T-helper 1 cell treated with Interleukin-12 subunit alpha and Interleukin-12 subunit beta and Interleukin-4 antibody, amounts not matched to agents 30 μg/mL and 1 μg/mL, for 36 hours (primary cell): ENCODE results near the gene CALN1.

ENCODE experiments used
- H3K27ac Mint-ChIP-seq: one replicate; pipeline ENCODE4 v1.8.0; 2021; ENCODE audit warnings: mild to moderate bottlenecking, mixed read lengths
- H3K27me3 Mint-ChIP-seq: one replicate; pipeline ENCODE4 v1.8.0; 2021; ENCODE audit warnings: low read depth, mixed read lengths
- H3K36me3 Mint-ChIP-seq: one replicate; pipeline ENCODE4 v1.8.0; 2021; ENCODE audit warnings: low read depth, mixed read lengths
- H3K4me1 Mint-ChIP-seq: one replicate; pipeline ENCODE4 v1.8.0; 2021; ENCODE audit warnings: low read depth, mixed read lengths
- H3K4me3 Mint-ChIP-seq: one replicate; pipeline ENCODE4 v1.8.0; 2021; ENCODE audit warnings: mild to moderate bottlenecking, moderate library complexity, mixed read lengths
- H3K9me3 Mint-ChIP-seq: one replicate; pipeline ENCODE4 v1.8.0; 2021; ENCODE audit warnings: mixed read lengths

The CALN1 gene

GRCh38 chr7:71783779-71784178 lies 628.4 kb downstream of the CALN1 start:
- H3K4me3 Mint-ChIP-seq, result no peak overlapping the region
- H3K4me1 Mint-ChIP-seq, result no peaks in the 10 kb centered on the region
- H3K27me3 Mint-ChIP-seq, result no peaks in the 10 kb centered on the region
- no peak overlapping the region for H3K27ac Mint-ChIP-seq
- H3K9me3 Mint-ChIP-seq, result peaks cover 36% of the 10 kb centered on the region
- peaks cover 1% of the 10 kb centered on the region for H3K36me3 Mint-ChIP-seq

GRCh38 chr7:71782051-71782450 lies 630.1 kb downstream of the CALN1 start:
- Mint-ChIP-seq H3K27me3 (no peaks in the 10 kb centered on the region), H3K4me3 (no peak overlapping the region), H3K4me1 (no peaks in the 10 kb centered on the region), H3K9me3 (peaks cover 26% of the 10 kb centered on the region), H3K36me3 (no peaks in the 10 kb centered on the region), H3K27ac (no peak overlapping the region)

GRCh38 chr7:71780282-71780681 lies 631.9 kb downstream of the CALN1 start:
- Mint-ChIP-seq H3K27me3 (no peaks in the 10 kb centered on the region), H3K27ac (no peak overlapping the region), H3K4me1 (no peaks in the 10 kb centered on the region), H3K36me3 (no peaks in the 10 kb centered on the region), H3K4me3 (no peak overlapping the region), H3K9me3 (peaks cover 13% of the 10 kb centered on the region)

- H3K9me3 Mint-ChIP-seq, result peaks cover 6% of the 10 kb centered on the region
- H3K4me3 Mint-ChIP-seq, result no peak overlapping the region
- H3K27me3 Mint-ChIP-seq, result no peaks in the 10 kb centered on the region
- no peaks in the 10 kb centered on the region for H3K4me1 Mint-ChIP-seq
- no peak overlapping the region for H3K27ac Mint-ChIP-seq
- no peaks in the 10 kb centered on the region for H3K36me3 Mint-ChIP-seq
Observed at GRCh38 chr7:71777278-71777677, 634.9 kb downstream of the CALN1 start.

- no peak overlapping the region for H3K4me3 Mint-ChIP-seq
- no peak overlapping the region for H3K27ac Mint-ChIP-seq
- no peaks in the 10 kb centered on the region for H3K4me1 Mint-ChIP-seq
- H3K9me3 Mint-ChIP-seq, result peaks cover 4% of the 10 kb centered on the region
- H3K27me3 Mint-ChIP-seq, result no peaks in the 10 kb centered on the region
- H3K36me3 Mint-ChIP-seq, result no peaks in the 10 kb centered on the region
Observed at GRCh38 chr7:71776726-71777125, 635.4 kb downstream of the CALN1 start.

GRCh38 chr7:71775648-71776047 lies 636.5 kb downstream of the CALN1 start:
- Mint-ChIP-seq H3K4me1 (no peaks in the 10 kb centered on the region), H3K36me3 (no peaks in the 10 kb centered on the region), H3K4me3 (no peak overlapping the region), H3K9me3 (peaks cover 4% of the 10 kb centered on the region), H3K27me3 (no peaks in the 10 kb centered on the region), H3K27ac (no peak overlapping the region)

GRCh38 chr7:71772779-71773178 lies 639.4 kb downstream of the CALN1 start:
- no peaks in the 10 kb centered on the region for H3K27me3 Mint-ChIP-seq
- H3K36me3 Mint-ChIP-seq, result no peaks in the 10 kb centered on the region

GRCh38 chr7:71770269-71770907 lies 641.8 kb downstream of the CALN1 start:
- Mint-ChIP-seq H3K4me3 (no peak overlapping the region), H3K36me3 (no peaks in the 10 kb centered on the region), H3K27ac (no peak overlapping the region), H3K4me1 (no peaks in the 10 kb centered on the region), H3K27me3 (no peaks in the 10 kb centered on the region), H3K9me3 (peaks cover 3% of the 10 kb centered on the region)

More at GRCh38 chr7:71772779-71773178, 639.4 kb downstream of the CALN1 start:
- H3K4me1 Mint-ChIP-seq, result no peaks in the 10 kb centered on the region
- H3K4me3 Mint-ChIP-seq, result no peak overlapping the region
- no peak overlapping the region for H3K27ac Mint-ChIP-seq
- H3K9me3 Mint-ChIP-seq, result peaks cover 3% of the 10 kb centered on the region

GRCh38 chr7:71769326-71769725 lies 642.8 kb downstream of the CALN1 start:
- H3K9me3 Mint-ChIP-seq, result peaks cover 3% of the 10 kb centered on the region
- no peaks in the 10 kb centered on the region for H3K36me3 Mint-ChIP-seq
- H3K27ac Mint-ChIP-seq, result no peak overlapping the region

GRCh38 chr7:71768450-71768849 lies 643.7 kb downstream of the CALN1 start:
- Mint-ChIP-seq H3K36me3 (no peaks in the 10 kb centered on the region), H3K4me1 (no peaks in the 10 kb centered on the region), H3K9me3 (peaks cover 3% of the 10 kb centered on the region), H3K4me3 (no peak overlapping the region), H3K27me3 (no peaks in the 10 kb centered on the region), H3K27ac (no peak overlapping the region)

More at GRCh38 chr7:71769326-71769725, 642.8 kb downstream of the CALN1 start:
- Mint-ChIP-seq H3K27me3 (no peaks in the 10 kb centered on the region), H3K4me3 (no peak overlapping the region), H3K4me1 (no peaks in the 10 kb centered on the region)

GRCh38 chr7:71766016-71766415 lies 646.1 kb downstream of the CALN1 start:
- H3K9me3 Mint-ChIP-seq, result peaks cover 16% of the 10 kb centered on the region
- H3K36me3 Mint-ChIP-seq, result no peaks in the 10 kb centered on the region

GRCh38 chr7:71761336-71761735 lies 650.8 kb downstream of the CALN1 start:
- H3K36me3 Mint-ChIP-seq, result no peaks in the 10 kb centered on the region
- H3K4me3 Mint-ChIP-seq, result no peak overlapping the region
- H3K27ac Mint-ChIP-seq, result no peak overlapping the region
- peaks cover 21% of the 10 kb centered on the region for H3K9me3 Mint-ChIP-seq
- no peaks in the 10 kb centered on the region for H3K4me1 Mint-ChIP-seq
- H3K27me3 Mint-ChIP-seq, result no peaks in the 10 kb centered on the region

More at GRCh38 chr7:71766016-71766415, 646.1 kb downstream of the CALN1 start:
- H3K4me3 Mint-ChIP-seq, result no peak overlapping the region
- no peak overlapping the region for H3K27ac Mint-ChIP-seq
- H3K4me1 Mint-ChIP-seq, result no peaks in the 10 kb centered on the region
- H3K27me3 Mint-ChIP-seq, result no peaks in the 10 kb centered on the region

GRCh38 chr7:71754828-71755227 lies 657.3 kb downstream of the CALN1 start:
- Mint-ChIP-seq H3K4me1 (no peaks in the 10 kb centered on the region), H3K4me3 (no peak overlapping the region), H3K27me3 (no peaks in the 10 kb centered on the region), H3K36me3 (no peaks in the 10 kb centered on the region), H3K9me3 (peaks cover 7% of the 10 kb centered on the region), H3K27ac (no peak overlapping the region)

- H3K27ac Mint-ChIP-seq, result no peak overlapping the region
Observed at GRCh38 chr7:71753956-71754664, 658.0 kb downstream of the CALN1 start.

GRCh38 chr7:71753236-71753635 lies 658.9 kb downstream of the CALN1 start:
- Mint-ChIP-seq H3K4me1 (no peaks in the 10 kb centered on the region), H3K9me3 (peaks cover 13% of the 10 kb centered on the region), H3K27ac (no peak overlapping the region), H3K36me3 (no peaks in the 10 kb centered on the region), H3K27me3 (no peaks in the 10 kb centered on the region), H3K4me3 (no peak overlapping the region)

More at GRCh38 chr7:71753956-71754664, 658.0 kb downstream of the CALN1 start:
- Mint-ChIP-seq H3K4me1 (no peaks in the 10 kb centered on the region), H3K27me3 (no peaks in the 10 kb centered on the region), H3K9me3 (peaks cover 9% of the 10 kb centered on the region), H3K36me3 (no peaks in the 10 kb centered on the region), H3K4me3 (no peak overlapping the region)
